ENCODE results near the gene ZNF429.
"Not testable (repeated sequence)": the region's sequence is repeated elsewhere in the genome, so short reads cannot be mapped to it uniquely, and the experiment has no call there.

Gene ZNF429

DNA sequence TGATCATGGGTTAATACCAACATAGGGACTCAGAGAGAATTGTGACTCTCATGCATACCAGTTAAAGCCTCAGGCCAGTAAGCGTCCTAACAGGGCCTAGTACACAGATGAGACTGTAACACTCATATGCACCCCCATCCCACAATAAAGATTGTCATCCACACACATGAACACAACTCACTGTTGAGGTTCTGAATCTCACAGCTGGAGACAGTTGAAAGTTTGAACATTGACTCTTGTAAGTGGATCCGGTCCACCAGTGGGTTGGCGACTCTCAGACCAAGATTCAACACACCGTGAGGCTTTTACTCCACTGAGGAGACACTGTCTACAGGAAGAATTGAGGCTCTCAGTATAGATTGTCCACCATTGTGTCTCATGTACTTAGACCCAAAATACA lies 88.1 kb downstream of the ZNF429 start:
- DNase-seq, result no peak

DNA sequence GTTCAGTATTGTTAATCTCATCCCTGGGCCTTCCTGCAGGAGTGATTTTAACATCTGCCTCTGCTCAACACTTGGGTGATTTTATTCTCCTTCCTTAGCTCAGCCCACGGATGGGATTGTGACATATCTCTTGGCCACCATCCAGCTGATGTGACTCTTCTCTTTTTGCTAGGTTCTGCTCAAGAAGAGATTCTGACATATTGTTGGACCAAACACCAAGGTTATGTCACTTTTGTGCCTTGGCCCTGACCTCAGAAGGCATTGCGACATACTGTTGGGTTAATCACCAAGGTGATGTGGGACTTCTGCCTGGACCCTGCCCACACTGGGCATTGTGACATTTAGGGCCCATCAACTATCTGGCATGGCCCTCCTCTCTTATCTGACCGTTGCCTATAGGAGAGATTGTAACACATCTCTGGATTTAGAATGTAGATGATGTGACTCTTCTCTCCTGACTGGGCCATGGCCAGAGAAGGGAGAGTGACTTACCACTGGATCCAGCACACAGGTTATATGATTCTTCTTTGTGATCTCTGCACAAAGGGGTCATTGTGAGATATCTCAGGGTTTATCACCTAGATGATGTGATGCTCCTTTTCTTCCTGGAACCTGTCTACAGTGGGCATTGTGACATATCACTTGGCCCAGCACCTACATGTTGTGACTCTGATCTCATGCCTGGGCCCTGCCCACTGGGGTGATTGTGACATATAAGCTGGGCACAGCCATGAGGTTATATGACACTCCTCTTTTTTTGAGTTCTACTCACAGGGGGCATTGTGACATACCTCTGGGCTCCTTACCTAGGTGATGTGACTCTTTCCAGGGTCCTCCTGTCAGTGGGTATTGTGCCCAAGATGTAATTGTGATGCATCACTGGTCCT lies 88.8 kb downstream of the ZNF429 start:
- DNase-seq, result no peak

DNA sequence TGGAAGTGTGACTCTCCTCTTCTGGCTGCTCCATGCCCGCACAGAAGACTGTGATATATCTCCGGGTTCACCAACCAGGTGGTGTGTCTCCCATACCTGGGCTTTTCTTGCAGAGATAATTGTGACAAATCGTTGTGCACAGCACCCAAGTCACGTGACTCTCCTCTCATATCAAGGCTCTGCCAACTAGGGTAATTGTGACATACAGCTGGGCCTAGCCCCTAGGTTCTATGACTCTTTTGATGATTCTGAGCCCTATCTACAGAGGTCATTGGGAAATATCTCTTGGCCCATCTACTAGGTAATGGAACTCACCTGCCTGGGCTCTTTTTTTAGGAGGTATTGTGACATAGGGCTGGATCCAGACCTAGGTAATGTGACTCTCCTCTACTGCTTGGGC lies 89.8 kb downstream of the ZNF429 start:
- no peak for DNase-seq

DNA sequence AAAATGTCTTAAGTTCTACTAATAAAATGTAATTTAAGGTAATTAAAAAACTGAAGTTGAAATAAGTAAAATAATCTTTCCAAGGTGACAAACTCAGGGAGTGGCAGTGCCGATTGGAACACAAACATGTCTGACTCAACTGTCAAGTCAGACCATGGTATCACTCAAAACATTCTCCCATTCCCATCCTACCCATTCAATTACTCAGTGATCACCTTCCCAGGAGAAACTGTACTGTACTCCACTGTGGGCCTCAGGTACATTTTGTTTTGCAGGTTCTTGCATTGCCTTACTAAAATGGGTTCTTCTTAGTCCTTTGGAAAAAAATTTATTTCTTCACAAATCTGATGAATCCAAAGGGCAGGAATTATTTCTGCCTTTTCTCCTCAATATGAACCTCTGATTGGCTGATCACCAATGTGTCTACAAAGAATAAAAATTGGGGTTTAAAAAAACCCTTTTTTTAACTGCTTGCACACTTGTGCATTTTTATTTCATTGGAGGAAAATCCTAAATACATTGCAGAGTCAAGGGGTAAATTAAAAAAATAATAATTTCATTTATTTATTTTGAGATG lies 96.8 kb downstream of the ZNF429 start:
- DNase-seq, result no peak

DNA sequence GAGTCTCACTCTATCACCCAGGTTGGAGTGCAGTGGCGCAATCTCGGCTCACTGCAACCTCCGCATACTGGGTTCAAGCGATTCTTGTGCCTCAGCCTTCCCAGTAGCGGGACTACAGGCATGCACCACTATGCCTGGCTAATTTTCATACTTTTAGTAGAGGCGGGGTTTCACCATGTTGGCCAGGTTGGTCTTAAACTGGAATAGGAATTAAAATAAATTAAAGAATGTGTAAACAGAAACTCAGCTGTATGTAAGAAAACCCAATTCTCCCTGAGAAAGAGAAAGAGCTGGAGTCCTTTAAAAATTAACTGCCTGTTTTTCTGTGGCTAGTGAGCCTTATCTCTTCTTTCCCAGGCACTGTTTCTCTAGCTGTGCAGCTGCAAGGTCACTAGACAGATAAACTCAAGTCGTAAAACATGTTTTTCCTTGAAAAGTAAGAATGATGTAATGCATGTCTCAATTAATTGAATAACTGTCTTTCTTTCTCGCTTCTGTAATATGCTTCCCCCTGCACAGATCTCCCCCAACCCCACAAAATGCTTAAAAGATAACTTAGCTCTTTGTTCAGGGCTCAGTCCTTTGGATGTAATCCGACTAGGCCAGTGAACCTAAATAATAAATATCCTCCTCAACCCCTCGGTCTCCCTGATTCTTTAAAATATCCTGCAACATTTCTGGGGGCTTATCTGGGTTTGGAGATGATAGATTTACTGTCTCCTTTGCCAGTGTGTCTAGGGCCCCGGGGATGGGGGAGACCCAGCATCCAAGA lies 97.4 kb downstream of the ZNF429 start:
- not testable (repeated sequence) for DNase-seq

DNA sequence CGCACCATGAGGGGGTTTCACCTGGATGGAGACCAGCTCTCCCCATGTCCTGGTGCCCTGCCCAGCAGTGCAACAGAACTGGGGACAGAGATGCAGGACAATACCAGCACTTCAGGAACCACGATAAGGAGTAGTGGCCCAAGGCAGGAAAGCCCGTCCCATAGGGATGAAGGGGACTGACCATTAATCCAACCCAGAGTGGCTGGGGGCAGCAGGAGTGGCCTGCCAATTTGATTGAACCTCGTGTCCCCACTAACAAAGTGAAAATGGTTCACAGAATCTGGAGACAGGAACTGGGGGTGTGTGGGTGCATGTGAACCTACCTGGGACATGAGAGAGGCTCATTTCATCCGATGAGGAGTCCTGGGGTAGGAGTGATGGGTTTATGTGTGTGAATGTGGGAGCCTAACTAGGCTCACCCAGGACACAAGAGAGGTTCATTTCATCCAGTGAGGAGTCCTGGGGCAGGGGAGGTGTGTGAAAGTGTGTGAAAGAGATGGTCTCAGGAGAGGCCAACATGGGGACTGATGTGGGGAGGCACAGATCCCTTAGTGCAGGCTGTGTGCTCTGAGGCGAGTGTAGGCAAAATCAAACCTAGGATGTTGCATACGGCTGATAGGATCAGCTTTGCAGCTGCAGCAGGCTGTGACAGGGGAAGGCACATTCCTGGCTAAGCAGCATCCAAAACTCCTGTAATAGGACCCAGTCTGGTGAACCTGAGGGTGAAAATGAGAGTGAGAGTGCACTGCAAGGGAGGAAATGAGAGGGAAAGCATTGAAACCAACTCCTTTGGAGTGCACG lies 98.2 kb downstream of the ZNF429 start:
- DNase-seq, result no peak

DNA sequence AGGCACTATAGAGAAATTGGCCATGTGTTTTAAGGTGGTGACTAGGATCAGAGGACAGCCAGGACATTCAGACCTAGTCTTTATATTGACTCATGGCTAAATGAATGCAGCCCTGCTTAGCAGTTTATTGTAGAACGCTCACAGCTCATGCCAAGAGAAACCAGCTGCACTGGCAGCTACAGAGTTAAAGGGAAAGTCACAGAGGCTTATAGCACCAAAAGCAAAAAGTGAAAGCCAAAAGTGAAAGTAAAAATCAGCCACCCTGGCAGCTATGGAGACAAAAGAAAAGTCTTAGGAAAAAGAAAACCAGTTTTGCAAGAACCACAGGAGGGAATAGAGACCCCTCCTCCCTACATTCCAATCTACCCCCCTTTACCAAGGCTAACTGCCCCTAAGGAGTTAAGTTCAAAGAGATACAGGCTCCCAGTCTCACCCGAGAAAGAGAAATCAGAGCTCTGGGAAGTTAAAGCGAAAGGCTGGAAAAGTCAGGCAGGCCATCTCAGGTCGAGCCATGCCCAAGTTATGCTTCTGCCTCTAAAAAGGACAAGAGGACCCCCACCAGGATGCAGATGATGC lies 99.0 kb downstream of the ZNF429 start:
- no peak for DNase-seq

Data from activated naive CD4-positive, alpha-beta T cell treated with anti-CD3 and anti-CD28 coated beads, Interleukin-2, amount 50 U/mL, for 16 hours (primary cell).